Neuron (in vitro differentiated cells): ENCODE measurements around the gene ERICH3.
"Not testable (repeated sequence)": the region's sequence is repeated elsewhere in the genome, so short reads cannot be mapped to it uniquely, and the experiment has no call there.

Experiments
- H2AFZ ChIP-seq: one replicate; pipeline ENCODE4 v1.6.1; 2013; ENCODE audit warnings: low read depth, mild to moderate bottlenecking, inconsistent platforms, low read length, moderate library complexity
- H3K27me3 ChIP-seq: one replicate; pipeline ENCODE4 v1.6.1; 2013; ENCODE audit warnings: low read length; ENCODE audit not compliant: insufficient read depth
- H3K36me3 ChIP-seq: one replicate; pipeline ENCODE4 v1.6.1; 2013; ENCODE audit warnings: low read length; ENCODE audit not compliant: insufficient read depth
- H3K4me1 ChIP-seq: one replicate; pipeline ENCODE4 v1.6.1; 2013; ENCODE audit warnings: low read length; ENCODE audit not compliant: insufficient read depth
- H3K4me3 ChIP-seq: 2 replicates; pipeline ENCODE4 v1.5.1; 2013; ENCODE audit warnings: mild to moderate bottlenecking, low read length, moderate library complexity
- H3K9me3 ChIP-seq: one replicate; pipeline ENCODE4 v1.6.1; 2013; ENCODE audit warnings: low read length

ERICH3 gene

DNA sequence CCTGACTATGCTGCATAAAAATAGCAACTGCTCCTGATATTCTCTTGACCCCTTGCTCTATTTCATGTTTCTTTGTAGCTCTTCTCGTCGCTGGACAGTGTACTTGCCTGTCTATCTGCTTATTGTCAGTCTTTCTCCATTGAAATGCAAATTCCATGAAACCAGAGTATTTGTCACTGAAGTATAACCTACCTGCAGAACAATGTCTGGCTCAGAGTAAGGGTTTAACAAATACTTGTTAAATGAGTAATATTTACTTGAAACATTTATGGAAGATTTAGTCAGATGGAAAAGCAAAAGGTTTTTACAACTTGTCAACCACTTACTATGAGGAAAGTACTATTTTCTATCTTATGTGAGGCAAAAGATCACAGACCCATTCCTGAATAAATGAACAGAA, 19.9 kb upstream of the ERICH3 start:
- no peak overlapping the region for H3K4me3 ChIP-seq
- H3K4me1 ChIP-seq, result peaks cover 8% of the 10 kb centered on the region
- H3K27me3 ChIP-seq, result no peaks in the 10 kb centered on the region
- H3K36me3 ChIP-seq, result no peaks in the 10 kb centered on the region
- no peaks in the 10 kb centered on the region for H3K9me3 ChIP-seq
- no peak overlapping the region for H2AFZ ChIP-seq

DNA sequence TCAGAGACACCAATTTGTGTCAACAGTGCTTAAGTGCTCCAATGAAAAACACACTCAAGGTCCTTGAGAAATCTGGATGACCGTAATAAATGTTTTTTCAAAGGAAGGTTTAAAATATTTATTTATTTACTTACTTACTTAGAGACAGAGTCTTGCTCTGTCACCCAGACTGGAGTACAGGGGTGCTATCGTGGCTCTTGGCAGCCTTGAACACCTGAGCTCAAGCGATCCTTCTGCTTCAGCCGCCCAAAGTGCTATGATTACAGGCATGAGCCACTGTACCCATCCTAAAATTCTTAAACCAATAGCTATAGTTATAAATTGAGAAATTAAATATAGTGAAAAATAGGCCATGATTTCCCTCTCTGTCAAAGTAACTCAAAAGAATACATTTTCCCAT, 17.3 kb upstream of the ERICH3 start:
- no peak overlapping the region for H2AFZ ChIP-seq
- H3K9me3 ChIP-seq, result no peaks in the 10 kb centered on the region
- no peak overlapping the region for H3K4me3 ChIP-seq
- no peaks in the 10 kb centered on the region for H3K27me3 ChIP-seq
- no peaks in the 10 kb centered on the region for H3K36me3 ChIP-seq
- peaks cover 15% of the 10 kb centered on the region for H3K4me1 ChIP-seq

DNA sequence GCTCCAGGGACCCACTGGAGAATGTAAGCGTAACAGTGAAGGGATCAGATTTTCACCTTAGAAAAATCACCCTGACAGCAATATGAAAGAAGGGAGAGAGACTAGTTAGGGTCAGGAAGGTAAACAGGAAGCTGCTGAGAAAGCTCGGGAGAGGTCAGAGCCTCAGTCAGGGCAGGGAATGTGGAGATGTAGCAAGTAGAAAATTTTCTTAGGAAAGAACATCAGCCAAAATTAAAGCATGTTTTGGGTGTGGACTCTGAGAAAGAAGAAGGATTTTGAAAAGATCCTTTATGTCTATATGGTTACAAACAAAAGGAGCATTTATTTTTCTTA, 16.7 kb upstream of the ERICH3 start:
- Histone ChIP-seq H3K4me3 (no peak overlapping the region), H3K4me1 (peaks cover 15% of the 10 kb centered on the region), H3K27me3 (no peaks in the 10 kb centered on the region)

DNA sequence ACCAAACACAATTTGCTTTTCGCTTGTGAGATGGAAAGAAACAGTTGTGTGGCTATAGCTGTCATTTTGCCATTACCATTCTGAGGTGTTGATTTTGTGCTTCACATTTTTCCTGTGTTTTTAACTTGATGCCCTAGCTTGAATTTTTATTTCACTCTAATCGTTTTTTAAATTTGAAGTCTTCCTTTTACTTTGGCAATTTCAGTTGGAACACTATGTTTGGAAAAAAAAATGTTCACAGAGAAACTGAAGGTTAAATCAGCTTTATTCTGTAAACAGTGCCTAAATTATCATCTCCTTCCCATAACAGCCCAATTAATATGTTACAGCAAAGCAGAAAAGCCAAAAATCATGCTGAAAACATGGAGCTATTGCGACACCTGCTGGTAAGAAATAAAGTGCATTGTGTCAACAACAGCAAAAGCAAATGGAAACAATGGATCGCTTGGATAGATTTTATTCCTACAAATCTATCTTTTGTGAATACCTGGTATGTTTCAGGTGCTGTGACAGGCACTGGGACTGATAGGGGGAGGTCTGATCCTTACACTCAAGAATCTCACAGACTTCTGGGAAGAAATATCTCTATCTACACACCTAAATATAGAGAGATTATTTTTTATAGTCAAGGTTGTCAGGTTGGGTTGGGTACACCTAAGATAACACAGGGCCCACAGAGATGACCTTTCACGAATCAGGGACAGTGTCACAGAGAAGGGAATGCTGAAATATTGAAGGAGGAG, 16.2 kb upstream of the ERICH3 start:
- H3K27me3 ChIP-seq, result no peaks in the 10 kb centered on the region
- H3K4me1 ChIP-seq, result peaks cover 15% of the 10 kb centered on the region
- H2AFZ ChIP-seq, result peak overlapping the region; percentile 63
- no peaks in the 10 kb centered on the region for H3K9me3 ChIP-seq
- no peak overlapping the region for H3K4me3 ChIP-seq
- H3K36me3 ChIP-seq, result no peaks in the 10 kb centered on the region

More for the DNA sequence above, 16.7 kb upstream of the ERICH3 start:
- H3K9me3 ChIP-seq, result no peaks in the 10 kb centered on the region
- H3K36me3 ChIP-seq, result no peaks in the 10 kb centered on the region
- peak overlapping the region; percentile 63 for H2AFZ ChIP-seq

DNA sequence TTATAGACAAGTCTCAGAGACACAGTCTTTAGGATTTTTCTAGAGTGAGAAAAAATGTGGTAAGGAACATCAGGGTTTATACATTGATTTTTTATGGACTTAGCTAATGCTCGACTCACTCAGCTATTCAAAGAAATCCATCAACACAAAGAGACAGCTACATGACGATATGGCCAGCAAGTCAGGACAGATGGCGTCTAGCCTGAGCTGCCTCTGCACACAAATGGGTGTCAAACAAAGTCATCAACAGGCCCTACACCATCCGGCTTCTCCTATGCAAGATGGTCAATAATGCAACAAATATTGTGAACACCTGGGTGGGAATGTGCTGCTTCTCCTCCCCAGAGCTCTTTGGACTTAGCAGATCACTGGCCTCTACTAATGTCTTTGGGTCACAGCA, 13.3 kb upstream of the ERICH3 start:
- Histone ChIP-seq H3K27me3 (no peaks in the 10 kb centered on the region), H3K9me3 (no peaks in the 10 kb centered on the region), H3K4me3 (no peak overlapping the region), H3K36me3 (no peaks in the 10 kb centered on the region), H3K4me1 (peaks cover 15% of the 10 kb centered on the region), H2AFZ (no peak overlapping the region)

DNA sequence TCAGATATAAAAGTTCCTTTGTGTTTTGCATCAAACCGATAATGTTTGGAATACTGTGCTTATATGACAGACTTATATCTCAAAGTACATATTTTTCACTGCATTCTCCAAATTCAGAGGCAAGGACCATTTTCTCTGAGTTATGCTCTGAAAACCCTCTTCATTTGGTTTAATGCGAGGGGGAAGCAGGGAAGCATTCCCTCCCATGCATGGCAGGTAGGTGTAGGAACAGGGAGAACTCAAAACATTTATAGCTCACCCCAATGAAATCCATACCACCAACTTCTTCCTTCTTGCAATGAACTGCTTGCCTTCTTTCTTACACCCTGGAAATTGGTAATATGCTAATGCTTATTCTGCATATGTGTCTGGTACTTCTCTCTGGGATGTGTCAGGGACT, 10.7 kb upstream of the ERICH3 start:
- no peaks in the 10 kb centered on the region for H3K9me3 ChIP-seq
- no peaks in the 10 kb centered on the region for H3K36me3 ChIP-seq
- no peaks in the 10 kb centered on the region for H3K27me3 ChIP-seq
- no peak overlapping the region for H2AFZ ChIP-seq
- peaks cover 26% of the 10 kb centered on the region for H3K4me1 ChIP-seq
- no peak overlapping the region for H3K4me3 ChIP-seq

DNA sequence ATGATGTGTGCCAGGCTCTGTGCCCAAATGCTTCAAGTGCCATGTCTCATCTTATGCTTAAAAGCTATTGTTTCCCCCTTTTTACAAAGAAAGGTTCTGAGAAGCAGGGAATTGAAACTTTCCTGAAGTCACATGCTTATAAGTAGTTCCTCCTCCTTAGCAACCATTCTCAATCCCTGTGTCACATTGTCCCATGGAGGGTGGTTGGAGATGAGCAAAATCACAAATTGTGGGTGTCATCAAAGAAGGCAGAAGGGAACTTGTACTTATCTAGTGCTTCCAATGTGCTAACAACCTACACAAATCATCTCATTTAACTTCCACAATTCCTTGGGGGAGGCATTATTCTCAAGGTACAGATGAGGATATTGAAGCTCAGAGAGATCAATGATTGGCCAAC, 10.1 kb upstream of the ERICH3 start:
- peaks cover 26% of the 10 kb centered on the region for H3K4me1 ChIP-seq
- H2AFZ ChIP-seq, result no peak overlapping the region
- no peaks in the 10 kb centered on the region for H3K9me3 ChIP-seq
- H3K27me3 ChIP-seq, result no peaks in the 10 kb centered on the region
- H3K4me3 ChIP-seq, result no peak overlapping the region
- H3K36me3 ChIP-seq, result no peaks in the 10 kb centered on the region

DNA sequence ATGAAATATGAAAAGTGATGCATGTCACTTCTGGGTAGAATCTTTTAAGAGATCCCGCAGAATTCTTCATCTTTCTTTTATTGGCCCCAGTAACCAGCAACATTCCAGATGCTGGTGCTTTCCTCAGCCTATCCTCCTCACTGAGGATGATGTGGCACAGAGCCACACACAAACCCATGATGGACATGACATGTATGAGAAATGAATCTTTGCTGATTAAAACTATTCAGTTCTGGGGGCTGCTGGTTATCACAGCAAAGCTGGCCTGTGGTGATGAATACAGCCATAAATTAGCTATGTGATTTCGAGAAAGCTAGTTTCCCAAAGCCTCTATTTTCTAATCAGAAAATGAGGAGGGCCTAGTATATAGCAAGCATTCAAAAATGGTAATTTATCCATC, 8.3 kb upstream of the ERICH3 start:
- H3K9me3 ChIP-seq, result no peaks in the 10 kb centered on the region
- no peak overlapping the region for H3K4me3 ChIP-seq
- H3K4me1 ChIP-seq, result peaks cover 19% of the 10 kb centered on the region
- H3K27me3 ChIP-seq, result no peaks in the 10 kb centered on the region
- no peak overlapping the region for H2AFZ ChIP-seq
- H3K36me3 ChIP-seq, result no peaks in the 10 kb centered on the region

DNA sequence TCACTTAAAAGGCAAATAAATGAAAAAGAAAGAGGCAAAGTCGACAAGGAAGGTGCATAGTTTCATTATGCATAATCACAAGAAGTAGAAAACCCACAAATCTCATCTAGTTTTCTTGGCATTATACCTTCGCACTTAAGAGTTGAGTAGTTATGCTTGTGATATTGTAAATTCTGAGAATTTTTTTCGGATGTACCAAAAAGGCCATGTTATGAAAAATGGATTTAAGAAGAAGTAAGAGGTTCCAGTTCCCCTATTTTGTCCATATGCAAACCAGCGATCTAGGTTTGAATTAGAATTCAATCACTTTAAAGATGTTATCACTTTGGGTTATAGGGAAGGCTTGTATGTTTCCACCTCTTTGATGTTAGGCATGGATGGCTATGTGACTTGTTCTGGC, 7.9 kb upstream of the ERICH3 start:
- Histone ChIP-seq H3K27me3 (no peaks in the 10 kb centered on the region), H3K4me1 (peaks cover 19% of the 10 kb centered on the region), H3K36me3 (no peaks in the 10 kb centered on the region), H3K4me3 (no peak overlapping the region), H3K9me3 (no peaks in the 10 kb centered on the region), H2AFZ (no peak overlapping the region)

DNA sequence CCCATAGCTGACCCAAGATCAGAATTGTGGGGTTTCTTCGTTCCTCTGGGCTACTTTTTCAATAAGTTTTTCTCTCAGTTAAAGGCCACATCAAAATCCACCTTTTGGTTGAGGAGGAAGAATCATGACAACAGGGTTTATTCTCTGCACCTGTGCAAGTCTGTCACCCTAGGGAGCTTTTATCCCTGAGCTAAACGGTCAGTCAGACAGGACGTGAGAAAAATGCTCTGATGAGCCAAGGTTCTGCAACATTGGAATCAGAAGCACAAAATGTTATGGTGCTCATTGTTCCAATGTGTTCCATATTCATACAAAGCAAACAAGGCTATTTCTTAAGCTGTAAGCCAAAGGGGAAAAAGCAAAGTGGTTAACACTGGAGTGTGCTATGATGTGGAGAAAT, 7.4 kb upstream of the ERICH3 start:
- no peaks in the 10 kb centered on the region for H3K9me3 ChIP-seq
- H3K4me3 ChIP-seq, result no peak overlapping the region
- peak overlapping the region; percentile 39 for H2AFZ ChIP-seq
- peaks cover 19% of the 10 kb centered on the region for H3K4me1 ChIP-seq
- H3K27me3 ChIP-seq, result no peaks in the 10 kb centered on the region
- no peaks in the 10 kb centered on the region for H3K36me3 ChIP-seq

DNA sequence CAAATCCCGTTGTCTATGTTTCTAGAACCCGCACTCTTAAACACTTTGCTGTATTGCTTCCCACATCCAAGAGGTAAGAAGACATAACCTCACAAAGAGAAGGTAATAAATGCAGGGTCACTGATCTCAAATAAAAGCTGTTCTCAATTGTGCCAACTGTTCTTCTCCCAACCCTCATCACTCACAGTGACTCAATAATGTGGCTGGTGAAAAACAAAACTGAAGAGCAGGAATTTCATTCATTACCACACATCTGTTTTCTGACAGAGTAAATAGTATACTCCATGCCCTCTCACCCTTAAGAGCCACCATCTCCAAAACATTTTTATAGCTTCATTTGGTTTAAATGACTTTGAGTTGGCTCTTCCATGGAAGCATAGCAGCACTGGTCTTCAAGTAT, 6.2 kb upstream of the ERICH3 start:
- Histone ChIP-seq H3K36me3 (no peaks in the 10 kb centered on the region), H2AFZ (no peak overlapping the region), H3K27me3 (no peaks in the 10 kb centered on the region), H3K4me3 (no peak overlapping the region), H3K9me3 (no peaks in the 10 kb centered on the region), H3K4me1 (peaks cover 19% of the 10 kb centered on the region)

DNA sequence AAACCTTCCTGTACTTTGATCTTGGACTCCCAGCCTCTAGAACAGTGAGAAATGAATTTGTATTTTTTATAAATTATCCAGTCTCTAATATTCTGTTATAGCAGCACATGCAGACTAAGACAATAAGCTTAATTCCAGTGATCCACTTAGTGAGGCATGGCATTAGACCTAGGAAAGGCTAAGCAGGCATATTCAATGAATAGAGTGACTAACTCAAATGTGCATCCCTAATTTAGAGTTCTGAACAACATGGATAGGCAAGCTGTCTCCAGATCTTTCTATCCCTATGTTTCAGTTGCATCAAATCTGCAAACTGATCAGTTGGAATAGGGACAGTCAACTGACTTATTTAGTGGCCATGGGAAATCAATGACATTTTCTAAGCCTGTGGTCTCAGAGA, 4.3 kb upstream of the ERICH3 start:
- Histone ChIP-seq H3K4me1 (peaks cover 19% of the 10 kb centered on the region), H3K4me3 (no peak overlapping the region), H2AFZ (no peak overlapping the region), H3K9me3 (peaks cover 3% of the 10 kb centered on the region), H3K36me3 (no peaks in the 10 kb centered on the region), H3K27me3 (no peaks in the 10 kb centered on the region)

DNA sequence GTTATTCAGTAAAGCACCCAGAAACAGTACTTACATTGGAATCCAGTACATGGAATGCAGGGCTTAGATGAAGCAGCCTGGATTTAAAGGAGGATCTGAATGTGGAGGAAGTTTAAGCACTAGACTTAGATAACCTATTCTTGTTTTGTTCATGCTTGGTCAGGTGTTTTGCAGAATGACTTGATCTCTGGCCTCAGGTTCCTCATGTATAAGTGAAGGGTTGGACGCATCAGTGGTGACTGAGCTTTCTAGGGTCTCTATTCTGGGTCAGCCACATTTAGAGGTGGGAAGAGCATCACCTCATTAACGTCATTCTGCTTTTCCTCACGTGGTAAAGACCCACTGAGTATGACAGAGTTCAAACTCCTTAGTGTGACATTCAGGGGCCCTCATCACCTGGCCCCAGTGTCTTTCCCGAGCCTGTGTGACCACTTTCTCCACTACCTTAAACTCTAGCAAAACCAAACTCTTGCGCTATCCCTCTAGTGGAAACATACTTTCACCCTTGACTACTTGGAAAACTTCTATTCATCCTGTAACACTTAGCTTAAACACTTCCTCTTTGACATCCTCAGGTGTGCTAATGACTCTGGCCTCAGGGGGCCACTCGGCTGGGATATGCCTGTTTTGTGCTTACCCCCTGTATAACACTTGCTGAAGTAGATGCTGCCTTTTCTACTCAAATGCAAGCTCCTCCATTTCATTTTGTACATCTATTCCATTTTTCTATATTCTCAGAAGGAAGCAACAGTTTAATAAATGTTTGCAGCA, 871 bp upstream of the ERICH3 start:
- no peaks in the 10 kb centered on the region for H3K36me3 ChIP-seq
- H3K9me3 ChIP-seq, result peaks cover 3% of the 10 kb centered on the region
- no peak overlapping the region for H2AFZ ChIP-seq
- no peaks in the 10 kb centered on the region for H3K27me3 ChIP-seq
- peaks cover under 1% of the 10 kb centered on the region for H3K4me1 ChIP-seq
- H3K4me3 ChIP-seq, result no peak overlapping the region

DNA sequence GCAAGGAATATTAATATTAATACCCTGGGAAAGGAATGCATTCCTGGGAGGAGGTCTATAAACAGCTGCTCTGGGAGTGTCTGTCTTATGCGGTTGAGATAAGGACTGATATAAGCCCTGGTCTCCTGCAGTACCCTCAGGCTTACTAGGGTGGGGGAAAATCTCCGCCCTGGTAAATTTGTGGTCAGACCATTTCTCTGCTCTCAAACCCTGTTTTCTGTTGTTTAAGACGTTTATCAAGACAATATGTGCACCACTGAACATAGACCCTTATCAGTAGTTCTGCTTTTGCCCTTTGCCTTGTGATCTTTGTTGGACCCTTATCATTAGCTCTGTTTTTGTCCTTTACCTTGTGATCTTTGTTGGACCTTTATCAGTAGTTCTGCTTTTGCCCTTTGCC, 2.7 kb downstream of the ERICH3 start:
- H3K27me3 ChIP-seq, H3K4me3 ChIP-seq, H2AFZ ChIP-seq, H3K4me1 ChIP-seq, H3K9me3 ChIP-seq, H3K36me3 ChIP-seq: not testable (repeated sequence)
